Neural progenitor cell (in vitro differentiated cells): ENCODE measurements around the gene DUOXA2. TPM values are rescaled to one million over a fixed set of nuclear protein-coding genes. Genes with fewer than 3 reads are reported as not detected.

ENCODE experiments used
- DNase-seq: peaks from one replicate; pipeline ENCODE4 v3.0.0-alpha.2; 2016; ENCODE audit warnings: low spot score
- H2AFZ ChIP-seq: fragments of 200-600 bp; sonication (generic); replicated peaks from 2 replicates; pipeline ENCODE4 v1.6.1; 2016; ENCODE audit warnings: antibody characterized with exemption
- H3F3A ChIP-seq: fragments of 200-600 bp; sonication (generic); 2 replicates; pipeline ENCODE4 v1.6.1; 2016; ENCODE audit warnings: antibody characterized with exemption, low read depth
- H3K27ac ChIP-seq: fragments of 200-600 bp; sonication (generic); 2 replicates; pipeline ENCODE4 v1.5.1; 2016; ENCODE audit warnings: mild to moderate bottlenecking
- H3K27me3 ChIP-seq: fragments of 200-600 bp; sonication (generic); 2 replicates; pipeline ENCODE4 v1.6.1; 2016; ENCODE audit warnings: mild to moderate bottlenecking, moderate library complexity
- H3K36me3 ChIP-seq: fragments of 200-600 bp; sonication (generic); 2 replicates; pipeline ENCODE4 v1.5.1; 2016
- H3K4me1 ChIP-seq: fragments of 200-600 bp; sonication (generic); 2 replicates; pipeline ENCODE4 v1.6.1; 2016; ENCODE audit warnings: mixed run types
- H3K4me2 ChIP-seq: fragments of 200-600 bp; sonication (generic); 2 replicates; pipeline ENCODE4 v1.6.1; 2016
- H3K4me3 ChIP-seq: fragments of 200-600 bp; sonication (generic); 2 replicates; pipeline ENCODE4 v1.5.1; 2016
- H3K79me2 ChIP-seq: fragments of 200-600 bp; sonication (generic); 2 replicates; pipeline ENCODE4 v1.6.1; 2016; ENCODE audit warnings: low read depth
- H3K9ac ChIP-seq: fragments of 200-600 bp; sonication (generic); 2 replicates; pipeline ENCODE4 v1.6.1; 2016
- H3K9me3 ChIP-seq: fragments of 200-600 bp; sonication (generic); 2 replicates; pipeline ENCODE4 v1.5.1; 2016; ENCODE audit warnings: low read depth
- H4K20me1 ChIP-seq: fragments of 200-600 bp; sonication (generic); 2 replicates; pipeline ENCODE4 v1.6.1; 2016; ENCODE audit warnings: low read depth
- H3K27ac Mint-ChIP-seq: 3 replicates; pipeline ENCODE4 v1.8.0; 2021; ENCODE audit warnings: mixed read lengths
- H3K27me3 Mint-ChIP-seq: 2 replicates; pipeline ENCODE4 v1.8.0; 2022; ENCODE audit warnings: low read depth, mild to moderate bottlenecking, inconsistent platforms, moderate library complexity, mixed read lengths; ENCODE audit not compliant: insufficient read depth
- H3K36me3 Mint-ChIP-seq: 3 replicates; pipeline ENCODE4 v1.8.0; 2021; ENCODE audit warnings: mixed read lengths
- H3K4me1 Mint-ChIP-seq: 3 replicates; pipeline ENCODE4 v1.8.0; 2021; ENCODE audit warnings: mixed read lengths
- H3K4me3 Mint-ChIP-seq: 3 replicates; pipeline ENCODE4 v1.8.0; 2021; ENCODE audit warnings: mild to moderate bottlenecking, moderate library complexity, mixed read lengths
- H3K9me3 Mint-ChIP-seq: 3 replicates; pipeline ENCODE4 v1.8.0; 2020; ENCODE audit warnings: mixed read lengths
- CTCF ChIP-seq: fragments of 200-600 bp; sonication (generic); IDR thresholded peaks from 2 replicates; pipeline ENCODE4 v1.5.1; 2017; ENCODE audit warnings: antibody characterized with exemption, mild to moderate bottlenecking
- EZH2 ChIP-seq: fragments of 200-600 bp; sonication (generic); IDR thresholded peaks from 2 replicates; pipeline ENCODE4 v1.6.1; 2017; ENCODE audit warnings: antibody characterized with exemption, mild to moderate bottlenecking, moderate library complexity
- EZH2phosphoT487 ChIP-seq: fragments of 200-600 bp; sonication (generic); IDR thresholded peaks from 2 replicates; pipeline ENCODE4 v1.6.1; 2017; ENCODE audit warnings: antibody characterized with exemption
- total RNA-seq: library from RNA; depleted of rRNA; stranded (reverse); fragments of >200 nt; gene quantifications from 2 replicates; pipeline ENCODE4 v1.2.3, GENCODE V29; 2015; ENCODE audit warnings: low replicate concordance

The DUOXA2 gene
- total RNA-seq, 1 donor from 2014 or later: not detected

GRCh38 chr15:45150481-45150880, 36.4 kb downstream of the DUOXA2 start:
- no peak overlapping the region for H3K27ac ChIP-seq
- no peaks in the 10 kb centered on the region for H3F3A ChIP-seq
- H3K27me3 ChIP-seq: no peaks in the 10 kb centered on the region
- no peaks in the 10 kb centered on the region for H3K9me3 ChIP-seq
- H3K27me3 Mint-ChIP-seq: peaks cover 12% of the 10 kb centered on the region
- no peak overlapping the region for H2AFZ ChIP-seq
- H3K79me2 ChIP-seq: no peaks in the 10 kb centered on the region
- H4K20me1 ChIP-seq: no peaks in the 10 kb centered on the region
- DNase-seq: no peak
- no peak overlapping the region for H3K27ac Mint-ChIP-seq
- peaks cover 13% of the 10 kb centered on the region for H3K4me1 ChIP-seq
- H3K4me1 Mint-ChIP-seq: peaks cover 18% of the 10 kb centered on the region
- H3K4me3 ChIP-seq: no peak overlapping the region
- H3K9ac ChIP-seq: no peak overlapping the region
- no peaks in the 10 kb centered on the region for H3K36me3 Mint-ChIP-seq
- no peak for TF ChIP-seq CTCF
- TF ChIP-seq EZH2: no peak
- TF ChIP-seq EZH2phosphoT487: no peak
- no peak overlapping the region for H3K4me2 ChIP-seq
- H3K9me3 Mint-ChIP-seq: peaks cover 2% of the 10 kb centered on the region
- H3K36me3 ChIP-seq: no peaks in the 10 kb centered on the region
- no peak overlapping the region for H3K4me3 Mint-ChIP-seq

GRCh38 chr15:45150997-45151396, 36.9 kb downstream of the DUOXA2 start:
- Mint-ChIP-seq H3K9me3 (peaks cover 2% of the 10 kb centered on the region), H3K36me3 (no peaks in the 10 kb centered on the region), H3K27me3 (peaks cover 12% of the 10 kb centered on the region), H3K27ac (peak overlapping the region; percentile 34), H3K4me3 (no peak overlapping the region), H3K4me1 (peaks cover 21% of the 10 kb centered on the region)
- H3K4me2 ChIP-seq: no peak overlapping the region
- H3K27ac ChIP-seq: no peak overlapping the region
- H3F3A ChIP-seq: no peaks in the 10 kb centered on the region
- H3K4me3 ChIP-seq: no peak overlapping the region
- H3K79me2 ChIP-seq: no peaks in the 10 kb centered on the region
- H4K20me1 ChIP-seq: no peaks in the 10 kb centered on the region
- H3K9me3 ChIP-seq: no peaks in the 10 kb centered on the region
- no peak overlapping the region for H3K9ac ChIP-seq
- H3K4me1 ChIP-seq: peaks cover 13% of the 10 kb centered on the region
- DNase-seq: no peak
- H3K36me3 ChIP-seq: no peaks in the 10 kb centered on the region
- no peaks in the 10 kb centered on the region for H3K27me3 ChIP-seq
- H2AFZ ChIP-seq: no peak overlapping the region
- no peak for TF ChIP-seq EZH2phosphoT487
- TF ChIP-seq EZH2: no peak
- TF ChIP-seq CTCF: no peak

GRCh38 chr15:45151998-45152828, 38.1 kb downstream of the DUOXA2 start:
- no peak overlapping the region for H3K4me3 Mint-ChIP-seq
- peak overlapping the region; percentile 65 for H3K27ac Mint-ChIP-seq
- no peak overlapping the region for H3K4me3 ChIP-seq
- no peak overlapping the region for H2AFZ ChIP-seq
- H3K27ac ChIP-seq: no peak overlapping the region
- H3K36me3 ChIP-seq: no peaks in the 10 kb centered on the region
- no peak for TF ChIP-seq EZH2phosphoT487
- TF ChIP-seq CTCF: no peak
- no peak for TF ChIP-seq EZH2
- no peak for DNase-seq
- H3K4me1 Mint-ChIP-seq: peaks cover 27% of the 10 kb centered on the region
- no peak overlapping the region for H3K4me2 ChIP-seq
- H3K79me2 ChIP-seq: no peaks in the 10 kb centered on the region
- peaks cover 13% of the 10 kb centered on the region for H3K4me1 ChIP-seq
- no peaks in the 10 kb centered on the region for H4K20me1 ChIP-seq
- peaks cover 12% of the 10 kb centered on the region for H3K27me3 Mint-ChIP-seq
- H3F3A ChIP-seq: no peaks in the 10 kb centered on the region
- peaks cover 2% of the 10 kb centered on the region for H3K9me3 Mint-ChIP-seq
- H3K36me3 Mint-ChIP-seq: no peaks in the 10 kb centered on the region
- H3K9me3 ChIP-seq: no peaks in the 10 kb centered on the region
- no peak overlapping the region for H3K9ac ChIP-seq
- H3K27me3 ChIP-seq: no peaks in the 10 kb centered on the region
